Gastroesophageal sphincter (tissue), 4 donors: ENCODE measurements around the gene PDE8B. TPM values are rescaled to one million over a fixed set of nuclear protein-coding genes. Genes with fewer than 3 reads are reported as not detected.

Experiments
- ATAC-seq: fragments of 150-250 bp; one replicate; pipeline ENCODE4 v1.9.1; 2016; ENCODE audit warnings: mild to moderate bottlenecking, moderate library complexity
- H3K27ac ChIP-seq, 4 donors: fragments of 200-600 bp; sonication (generic) in 3 of 4; 1 replicate in 3 of 4; 2 replicates in 1 of 4; pipeline ENCODE4 v1.5.1; 2016 to 2019
- H3K27me3 ChIP-seq: fragments of 200-600 bp; sonication (generic); one replicate; pipeline ENCODE4 v1.5.1; 2019
- H3K36me3 ChIP-seq, 2 donors: fragments of 200-600 bp; sonication (generic); one replicate each; pipeline ENCODE4 v1.5.1; 2019; ENCODE audit warnings: control low read depth in 1 of 2
- H3K4me1 ChIP-seq, 3 donors: fragments of 200-600 bp; sonication (generic); 1 replicate in 2 of 3; 2 replicates in 1 of 3; pipeline ENCODE4 v1.5.1; 2016 to 2019; ENCODE audit warnings: control low read depth in 2 of 3
- H3K4me3 ChIP-seq, 2 donors: fragments of 200-600 bp; sonication (generic); one replicate each; pipeline ENCODE4 v1.5.1; 2019; ENCODE audit warnings: mild to moderate bottlenecking in 1 of 2, moderate library complexity in 1 of 2
- H3K9me3 ChIP-seq, 3 donors: fragments of 200-600 bp; sonication (generic); one replicate each; pipeline ENCODE4 v1.5.1; 2017 to 2019; ENCODE audit warnings: control low read depth in 2 of 3
- CTCF ChIP-seq, 4 experiments: fragments of 200-600 bp in 2 of 4; fragments of 450-650 bp in 2 of 4; sonication (generic) in 1 of 4; IDR thresholded peaks; one replicate each; pipeline ENCODE4 v1.5.1; 2017 to 2019; ENCODE audit warnings: antibody characterized with exemption in 4 of 4, mild to moderate bottlenecking in 2 of 4, moderate library complexity in 2 of 4
- EP300 ChIP-seq: sonication (generic); formaldehyde crosslinking; IDR thresholded peaks from one replicate; pipeline ENCODE4 v1.6.1; 2017; ENCODE audit warnings: antibody characterized with exemption, mild to moderate bottlenecking
- POLR2A ChIP-seq, 2 donors: fragments of 450-650 bp; IDR thresholded peaks; one replicate each; pipeline ENCODE4 v1.6.1; 2017; ENCODE audit warnings: antibody characterized with exemption in 2 of 2, mild to moderate bottlenecking in 2 of 2, moderate library complexity in 1 of 2
- POLR2AphosphoS5 ChIP-seq: sonication (generic); formaldehyde crosslinking; IDR thresholded peaks from one replicate; pipeline ENCODE4 v1.6.1; 2017; ENCODE audit warnings: antibody characterized with exemption
- WGBS, 2 donors: methylation state at CpG; one replicate each; pipeline ENCODE4 v1.1.5; 2018; ENCODE audit warnings: low coverage in 1 of 2; 5-methylcytosine and 5-hydroxymethylcytosine counted together
- total RNA-seq, 4 donors: library from RNA; depleted of rRNA; stranded (reverse); fragments of >200 nt; gene quantifications; one replicate each; pipeline ENCODE4 v1.1.0, GENCODE V29; 2016

Gene PDE8B
- total RNA-seq, 4 donors from 2014 or later: 0.96 to 11.0 (median 2.3) TPM

DNA sequence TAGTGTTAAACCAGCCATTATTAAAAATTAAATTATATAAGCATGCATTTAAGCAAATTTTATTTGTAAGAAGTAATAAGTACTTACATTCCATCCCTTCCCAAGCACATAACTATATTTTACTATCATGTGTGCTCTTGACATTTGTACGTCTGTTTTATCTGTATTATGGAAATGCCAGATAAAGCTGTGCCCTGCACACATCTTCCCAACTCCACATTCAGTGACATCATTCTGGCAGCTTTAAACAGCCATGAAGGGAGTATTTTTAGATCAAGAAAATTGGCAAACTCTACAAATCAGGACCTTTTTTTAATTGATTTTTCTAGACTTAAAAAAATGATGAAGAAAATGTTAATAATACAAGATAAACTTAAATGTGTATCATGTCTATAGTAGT lies 150.5 kb downstream of the PDE8B start:
- H3K4me3 ChIP-seq: no peak overlapping the region
- no peaks in the 10 kb centered on the region for H3K36me3 ChIP-seq
- H3K27me3 ChIP-seq: no peaks in the 10 kb centered on the region
- 54 to 93% methylated on average over 1 of the region's 1 CpG for WGBS, 2 donors
- H3K4me1 ChIP-seq: no peaks in the 10 kb centered on the region
- no peak overlapping the region for H3K27ac ChIP-seq
- TF ChIP-seq EP300 (no peak), POLR2A (IDR thresholded peaks at IDR 0.05) (no peak), CTCF (IDR thresholded peaks at IDR 0.05) (no peak), POLR2AphosphoS5 (no peak)
- ATAC-seq: no peak
- no peaks in the 10 kb centered on the region for H3K9me3 ChIP-seq

DNA sequence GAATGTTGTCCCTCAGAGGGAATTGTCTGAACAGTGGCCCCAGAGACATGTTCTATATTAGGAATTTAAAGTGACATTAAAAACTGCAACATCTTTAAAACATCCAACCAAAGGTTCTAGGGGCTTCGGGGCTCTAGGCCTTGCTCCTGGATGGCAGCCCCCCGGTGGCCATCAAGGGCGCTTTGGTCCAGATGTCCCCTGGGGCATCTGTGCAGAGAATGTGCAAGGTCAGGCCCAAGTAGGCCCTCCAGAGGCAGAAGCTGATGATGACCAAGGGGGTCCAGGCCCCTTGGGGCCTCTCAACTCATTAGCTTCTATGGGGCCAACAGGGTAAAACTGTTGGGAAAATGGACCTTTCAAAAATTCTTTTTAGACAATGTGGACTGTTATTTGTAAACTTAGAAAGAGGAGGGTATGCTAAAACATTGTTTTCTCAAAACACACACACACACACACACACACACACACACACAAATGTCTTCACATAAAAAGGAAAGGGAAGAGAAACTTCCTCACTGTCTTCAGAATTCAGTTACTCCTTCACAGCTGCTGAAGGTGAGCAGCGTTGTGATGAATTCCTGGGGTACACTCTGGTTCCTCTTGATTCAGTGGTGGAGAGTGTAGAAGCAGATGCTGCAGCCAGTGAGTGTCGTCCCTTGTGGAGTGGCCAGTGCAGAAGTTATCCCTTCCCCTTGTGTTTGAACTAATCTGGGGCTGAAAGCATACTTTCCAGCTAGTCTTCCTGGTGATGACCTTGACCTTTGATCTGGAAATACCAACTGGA lies 156.4 kb downstream of the PDE8B start:
- WGBS, 2 donors: 43 to 80% methylated on average over 1 of the region's 5 CpGs

DNA sequence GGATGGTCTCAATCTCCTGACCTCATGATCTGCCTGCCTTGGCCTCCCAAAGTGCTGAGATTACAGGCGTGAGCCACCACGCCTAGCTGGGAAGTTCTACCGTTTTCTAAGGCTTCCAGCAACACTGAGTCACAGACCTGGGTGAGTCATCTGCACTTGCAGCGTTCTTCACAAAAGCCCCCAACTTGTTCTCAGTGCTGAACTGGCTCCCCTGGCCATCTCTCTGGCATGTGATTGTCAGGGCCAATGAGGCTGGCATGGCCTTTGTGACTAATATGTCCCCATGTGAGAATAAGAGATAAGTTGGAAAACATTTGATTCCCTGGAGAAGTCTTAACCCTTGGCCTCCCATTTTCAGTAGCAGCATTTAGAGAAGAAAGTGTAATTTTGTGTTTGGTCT lies 157.3 kb downstream of the PDE8B start:
- no peak for ATAC-seq
- H3K36me3 ChIP-seq: no peaks in the 10 kb centered on the region
- TF ChIP-seq CTCF (IDR thresholded peaks at IDR 0.05) (no peak), EP300 (no peak), POLR2A (IDR thresholded peaks at IDR 0.05) (no peak), POLR2AphosphoS5 (no peak)
- no peaks in the 10 kb centered on the region for H3K27me3 ChIP-seq
- H3K27ac ChIP-seq: no peak overlapping the region
- no peak overlapping the region for H3K4me3 ChIP-seq
- WGBS, 2 donors: 80 to 94% methylated on average over 1 to 3 of the region's 4 CpGs
- no peaks in the 10 kb centered on the region for H3K9me3 ChIP-seq
- no peaks in the 10 kb centered on the region for H3K4me1 ChIP-seq

More for the DNA sequence above, 156.4 kb downstream of the PDE8B start:
- no peaks in the 10 kb centered on the region for H3K9me3 ChIP-seq
- ATAC-seq: no peak
- TF ChIP-seq CTCF (IDR thresholded peaks at IDR 0.05) (no peak), EP300 (no peak), POLR2AphosphoS5 (no peak), POLR2A (IDR thresholded peaks at IDR 0.05) (no peak)
- H3K4me3 ChIP-seq: no peak overlapping the region
- H3K27ac ChIP-seq: no peak overlapping the region
- no peaks in the 10 kb centered on the region for H3K36me3 ChIP-seq
- H3K4me1 ChIP-seq: no peaks in the 10 kb centered on the region
- no peaks in the 10 kb centered on the region for H3K27me3 ChIP-seq

DNA sequence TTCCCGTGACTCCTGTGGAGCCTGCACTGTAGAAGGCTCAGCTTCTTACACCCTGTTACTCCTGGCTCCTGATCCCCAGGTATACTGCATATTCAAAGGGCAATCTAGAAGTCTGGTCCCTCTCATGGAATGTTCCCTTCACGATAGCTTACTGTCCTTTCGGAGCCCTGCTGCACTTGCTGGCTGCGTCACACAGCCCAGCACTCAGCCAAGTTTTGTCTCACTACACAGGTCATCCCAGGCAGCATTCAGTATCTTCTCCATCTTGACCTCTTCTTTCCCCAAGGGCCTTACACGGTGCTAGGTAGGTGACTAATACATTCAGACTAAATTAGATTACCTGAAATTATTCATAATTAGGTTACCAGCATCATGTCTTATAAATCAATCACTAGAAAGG lies 157.9 kb downstream of the PDE8B start:
- no peaks in the 10 kb centered on the region for H3K27me3 ChIP-seq
- no peak overlapping the region for H3K27ac ChIP-seq
- no peak overlapping the region for H3K4me3 ChIP-seq
- no peaks in the 10 kb centered on the region for H3K4me1 ChIP-seq
- TF ChIP-seq POLR2A (IDR thresholded peaks at IDR 0.05) (no peak), EP300 (no peak), POLR2AphosphoS5 (no peak), CTCF (IDR thresholded peaks at IDR 0.05) (no peak)
- WGBS, 2 donors: 80 to 88% methylated on average over 5 of the region's 5 CpGs
- ATAC-seq: no peak
- H3K36me3 ChIP-seq: no peaks in the 10 kb centered on the region
- no peaks in the 10 kb centered on the region for H3K9me3 ChIP-seq

DNA sequence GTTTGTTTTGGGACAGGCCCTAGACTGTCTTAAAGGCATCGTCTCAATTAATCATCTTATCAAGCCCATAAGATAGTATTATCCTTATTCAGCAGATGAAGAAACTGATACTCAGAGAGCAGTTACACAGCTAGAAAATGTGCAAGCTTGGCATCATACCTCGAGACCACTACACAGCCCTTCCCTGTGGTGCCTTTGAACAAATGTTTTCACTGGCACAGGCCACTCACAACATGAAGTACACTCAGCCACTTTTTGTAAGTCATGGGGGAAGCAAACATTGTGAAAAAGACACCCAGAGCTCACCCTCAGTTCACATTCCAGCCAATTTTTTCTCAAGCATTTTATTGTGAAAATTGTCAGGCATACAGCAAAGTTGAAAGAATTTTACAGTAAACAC lies 159.1 kb downstream of the PDE8B start:
- H3K9me3 ChIP-seq: no peaks in the 10 kb centered on the region
- H3K4me1 ChIP-seq: no peaks in the 10 kb centered on the region
- WGBS, 2 donors: 81 to 94% methylated on average over 2 of the region's 2 CpGs
- no peak for ATAC-seq
- H3K4me3 ChIP-seq: no peak overlapping the region
- no peak for TF ChIP-seq POLR2A (IDR thresholded peaks at IDR 0.05)
- TF ChIP-seq CTCF (IDR thresholded peaks at IDR 0.05): no peak
- no peak for TF ChIP-seq EP300
- TF ChIP-seq POLR2AphosphoS5: no peak
- no peaks in the 10 kb centered on the region for H3K27me3 ChIP-seq
- no peak overlapping the region for H3K27ac ChIP-seq
- H3K36me3 ChIP-seq: no peaks in the 10 kb centered on the region
